Tibial artery (tissue), 4 donors: ENCODE results near the gene TBXAS1.

ENCODE experiments used
- DNase-seq, 2 donors: peaks; one replicate each; pipeline ENCODE4 v3.0.0-alpha.2; 2019
- H3K27ac ChIP-seq, 2 donors: fragments of 200-600 bp; sonication (generic) in 1 of 2; 1 replicate in 1 of 2; 2 replicates in 1 of 2; pipeline ENCODE4 v1.5.1; 2018 to 2019; ENCODE audit warnings: mild to moderate bottlenecking in 1 of 2
- H3K27me3 ChIP-seq, 2 donors: fragments of 200-600 bp; sonication (generic) in 1 of 2; one replicate each; pipeline versions ENCODE4 v1.5.1 to v1.6.0; 2016 to 2019
- H3K36me3 ChIP-seq, 3 donors: fragments of 200-600 bp; sonication (generic) in 2 of 3; one replicate each; pipeline ENCODE4 v1.5.1; 2016 to 2019; ENCODE audit warnings: mild to moderate bottlenecking in 2 of 3
- H3K4me1 ChIP-seq, 4 donors: fragments of 200-600 bp; sonication (generic) in 2 of 4; 1 replicate in 3 of 4; 2 replicates in 1 of 4; pipeline ENCODE4 v1.5.1; 2016 to 2019
- H3K4me3 ChIP-seq, 2 donors: fragments of 200-600 bp; sonication (generic) in 1 of 2; 1 replicate in 1 of 2; 2 replicates in 1 of 2; pipeline ENCODE4 v1.5.1; 2018 to 2019; ENCODE audit warnings: mild to moderate bottlenecking in 2 of 2
- H3K9me3 ChIP-seq, 3 donors: fragments of 200-600 bp; sonication (generic) in 1 of 3; one replicate each; pipeline ENCODE4 v1.5.1; 2016 to 2019
- intact Hi-C: fragments of 100-400 bp; cut with DNase I; formaldehyde crosslinking; loops from one replicate; pipeline ENCODE4 v1.15.0; 2023; ENCODE audit warnings: low total_unique reads
- TF ChIP-seq, protein P1 (sequence below), 2 experiments: fragments of 200-600 bp in 1 of 2; fragments of 450-650 bp in 1 of 2; IDR thresholded peaks; one replicate each; pipeline ENCODE4 v1.5.1; 2017 to 2019; ENCODE audit warnings: antibody characterized with exemption in 2 of 2, mild to moderate bottlenecking in 1 of 2, moderate library complexity in 1 of 2

TBXAS1 gene

DNA sequence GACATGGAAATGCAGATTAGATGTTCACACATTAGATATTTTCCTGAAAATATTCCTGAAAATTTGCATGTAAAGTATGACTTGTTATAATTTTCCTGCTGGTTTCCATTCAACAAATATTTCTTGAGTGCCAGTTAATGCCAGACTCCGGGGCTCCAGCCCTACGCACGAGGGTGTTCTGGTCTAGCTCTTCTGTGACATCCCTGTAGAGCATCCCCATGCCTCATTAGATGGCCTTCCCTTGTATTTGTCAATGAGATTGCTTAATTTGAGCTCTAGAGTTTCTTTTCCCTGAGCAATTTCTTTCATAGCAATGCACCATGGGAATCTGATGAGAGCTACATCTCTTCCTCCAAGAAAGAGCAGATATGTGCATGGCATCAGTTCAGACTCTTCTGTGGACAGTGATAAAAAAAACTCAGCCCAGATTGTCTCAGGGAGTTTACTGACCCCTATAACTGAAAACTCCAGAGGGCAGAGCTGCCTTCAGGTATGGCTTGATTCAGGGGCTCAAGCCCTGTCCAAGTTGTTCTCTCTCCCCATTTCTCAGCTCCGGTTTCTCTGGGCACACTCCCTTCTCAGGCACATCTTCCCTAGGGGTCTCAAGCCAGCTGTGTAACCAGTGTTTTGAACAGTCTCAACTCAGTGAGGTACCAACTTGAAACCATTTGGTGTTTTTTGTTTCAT lies 137.0 kb downstream of the TBXAS1 start:
- no peaks in the 10 kb centered on the region for H3K36me3 ChIP-seq
- no peaks in the 10 kb centered on the region for H3K9me3 ChIP-seq
- H3K27me3 ChIP-seq: no peaks in the 10 kb centered on the region
- intact Hi-C loops: loop anchor here (10.0 kb wide), 1 partner anchor 121 kb away; no protein-coding TSS in a partner anchor
- no peak overlapping the region for H3K4me3 ChIP-seq
- no peaks in the 10 kb centered on the region for H3K4me1 ChIP-seq
- TF ChIP-seq, protein P1, sequence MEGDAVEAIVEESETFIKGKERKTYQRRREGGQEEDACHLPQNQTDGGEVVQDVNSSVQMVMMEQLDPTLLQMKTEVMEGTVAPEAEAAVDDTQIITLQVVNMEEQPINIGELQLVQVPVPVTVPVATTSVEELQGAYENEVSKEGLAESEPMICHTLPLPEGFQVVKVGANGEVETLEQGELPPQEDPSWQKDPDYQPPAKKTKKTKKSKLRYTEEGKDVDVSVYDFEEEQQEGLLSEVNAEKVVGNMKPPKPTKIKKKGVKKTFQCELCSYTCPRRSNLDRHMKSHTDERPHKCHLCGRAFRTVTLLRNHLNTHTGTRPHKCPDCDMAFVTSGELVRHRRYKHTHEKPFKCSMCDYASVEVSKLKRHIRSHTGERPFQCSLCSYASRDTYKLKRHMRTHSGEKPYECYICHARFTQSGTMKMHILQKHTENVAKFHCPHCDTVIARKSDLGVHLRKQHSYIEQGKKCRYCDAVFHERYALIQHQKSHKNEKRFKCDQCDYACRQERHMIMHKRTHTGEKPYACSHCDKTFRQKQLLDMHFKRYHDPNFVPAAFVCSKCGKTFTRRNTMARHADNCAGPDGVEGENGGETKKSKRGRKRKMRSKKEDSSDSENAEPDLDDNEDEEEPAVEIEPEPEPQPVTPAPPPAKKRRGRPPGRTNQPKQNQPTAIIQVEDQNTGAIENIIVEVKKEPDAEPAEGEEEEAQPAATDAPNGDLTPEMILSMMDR (IDR thresholded peaks at IDR 0.05): no peak
- DNase-seq: peak in 1 of 2 donors; percentile 17
- no peak overlapping the region for H3K27ac ChIP-seq

DNA sequence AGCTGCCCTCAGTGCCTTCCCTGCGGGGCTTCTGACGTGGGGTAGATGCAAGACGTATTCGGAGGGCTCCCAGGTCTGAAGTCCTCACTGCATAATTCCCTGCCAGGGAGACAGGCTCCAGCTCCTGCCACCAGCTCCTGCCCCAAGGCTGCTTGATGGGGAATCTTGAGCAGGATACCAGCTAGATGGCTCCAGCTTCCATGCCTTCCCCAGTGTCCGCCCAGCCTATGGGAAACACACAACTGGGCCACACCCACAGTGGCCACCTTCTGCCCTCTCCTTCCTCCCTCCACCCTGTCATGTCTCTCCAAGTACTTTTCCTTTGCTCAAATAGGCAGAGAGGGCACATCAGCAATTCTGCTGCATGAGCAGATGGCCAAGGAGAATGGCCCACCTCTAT lies 137.9 kb downstream of the TBXAS1 start:
- no peaks in the 10 kb centered on the region for H3K4me1 ChIP-seq
- DNase-seq: peak in 1 of 2 donors; percentile 53
- no peaks in the 10 kb centered on the region for H3K36me3 ChIP-seq
- H3K4me3 ChIP-seq: no peak overlapping the region
- H3K27ac ChIP-seq: no peak overlapping the region
- no peaks in the 10 kb centered on the region for H3K27me3 ChIP-seq
- intact Hi-C loops: loop anchor here (10.0 kb wide), 1 partner anchor 122 kb away; no protein-coding TSS in a partner anchor
- TF ChIP-seq, protein P1 (IDR thresholded peaks at IDR 0.05): no peak
- no peaks in the 10 kb centered on the region for H3K9me3 ChIP-seq

DNA sequence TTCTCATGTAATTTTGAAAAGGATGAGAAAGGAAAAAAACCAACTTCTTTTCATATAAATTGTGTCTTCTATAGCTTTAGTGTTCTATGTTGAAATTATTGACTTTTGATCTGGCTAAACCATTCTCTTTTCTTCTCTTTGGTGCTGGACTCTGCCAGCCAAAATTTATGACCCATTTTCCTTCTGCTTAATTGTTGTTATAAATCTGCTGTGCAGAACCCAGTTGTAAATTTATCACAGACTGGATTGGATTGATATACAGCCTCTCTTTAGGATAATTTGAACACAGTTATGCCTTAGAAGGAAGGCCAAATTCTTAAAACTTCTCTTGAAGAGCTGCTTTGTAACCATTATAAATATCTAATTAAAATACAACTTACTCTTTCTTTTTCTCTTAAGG lies 139.9 kb downstream of the TBXAS1 start:
- TF ChIP-seq, protein P1 (IDR thresholded peaks at IDR 0.05): no peak
- DNase-seq: no peak
- intact Hi-C loops: loop anchor here (10.0 kb wide), 1 partner anchor 124 kb away; no protein-coding TSS in a partner anchor
- Histone ChIP-seq H3K36me3 (no peaks in the 10 kb centered on the region), H3K4me3 (no peak overlapping the region), H3K4me1 (no peaks in the 10 kb centered on the region), H3K9me3 (no peaks in the 10 kb centered on the region), H3K27me3 (peaks cover 0 to 5% of the 10 kb centered on the region in 2 donors), H3K27ac (no peak overlapping the region)

DNA sequence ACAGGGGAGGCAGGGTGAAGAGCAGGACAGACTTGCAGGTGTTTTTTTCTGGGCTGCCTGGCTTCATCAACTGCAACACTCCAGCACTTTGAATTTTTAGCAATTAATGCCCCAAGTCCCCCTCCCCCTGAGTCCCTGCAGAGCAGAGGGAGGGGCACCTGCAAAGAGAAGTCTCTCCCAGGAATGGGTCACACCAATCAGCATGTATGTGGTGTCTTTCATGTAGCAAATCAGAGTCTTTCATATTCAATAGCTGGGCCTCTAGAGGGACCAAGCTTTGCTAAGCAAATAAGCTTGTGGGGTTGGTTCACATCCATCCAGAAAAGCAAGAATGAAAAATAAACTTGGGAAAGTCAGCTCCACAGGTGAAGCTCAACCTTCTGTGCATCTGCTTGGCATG lies 143.0 kb downstream of the TBXAS1 start:
- H3K36me3 ChIP-seq: no peaks in the 10 kb centered on the region
- H3K27ac ChIP-seq: no peak overlapping the region
- intact Hi-C loops: no loop called here
- no peak overlapping the region for H3K4me3 ChIP-seq
- TF ChIP-seq, protein P1 (IDR thresholded peaks at IDR 0.05): no peak
- H3K4me1 ChIP-seq: no peaks in the 10 kb centered on the region
- H3K9me3 ChIP-seq: no peaks in the 10 kb centered on the region
- peaks cover 0 to 10% of the 10 kb centered on the region in 2 donors for H3K27me3 ChIP-seq
- no peak for DNase-seq

DNA sequence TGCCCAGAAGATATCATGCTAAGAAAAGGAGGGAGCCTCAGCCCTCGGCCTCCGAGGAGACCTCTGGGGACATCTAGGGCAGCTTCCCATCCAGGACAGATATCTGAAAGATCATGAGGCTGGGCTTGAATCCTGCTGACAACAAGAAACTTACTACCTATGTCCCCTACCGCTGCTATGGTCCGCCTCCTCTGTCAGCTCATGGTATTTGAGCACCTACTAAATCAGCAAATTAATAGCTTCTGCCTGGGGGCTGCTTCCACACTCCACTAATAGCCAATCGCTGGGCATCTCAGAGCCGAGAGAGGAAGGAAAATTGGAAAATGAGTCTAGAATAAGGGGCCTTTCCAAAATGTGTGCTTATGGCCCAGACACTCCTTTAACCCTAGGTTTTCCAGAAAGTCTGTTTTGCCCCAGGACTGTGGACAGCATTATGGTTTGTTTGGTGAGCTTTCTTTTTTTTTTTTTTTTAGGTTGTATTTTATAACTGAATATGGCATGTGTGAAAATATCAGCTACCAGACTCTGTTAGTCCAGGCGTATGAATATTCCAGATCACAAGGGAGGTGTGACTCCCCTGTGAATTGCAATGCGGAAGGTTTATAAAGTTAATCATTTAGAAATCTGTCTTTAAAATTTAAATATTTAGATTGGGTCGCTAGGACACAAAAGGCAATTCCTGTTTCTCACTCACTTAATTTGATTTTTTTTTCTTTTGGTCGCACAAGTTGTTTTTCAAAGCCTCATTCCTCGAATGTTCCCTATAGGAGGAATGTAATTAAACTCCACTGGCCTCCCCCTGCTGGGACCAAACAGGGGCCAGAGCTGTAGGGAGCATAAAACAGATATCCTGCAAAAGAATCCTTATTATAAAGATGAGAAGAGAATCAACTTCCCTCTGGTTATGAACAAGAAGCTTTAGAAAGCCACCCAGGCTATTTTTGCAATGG lies 144.3 kb downstream of the TBXAS1 start:
- no peak overlapping the region for H3K27ac ChIP-seq
- H3K9me3 ChIP-seq: no peaks in the 10 kb centered on the region
- intact Hi-C loops: no loop called here
- no peak overlapping the region for H3K4me3 ChIP-seq
- no peaks in the 10 kb centered on the region for H3K36me3 ChIP-seq
- H3K27me3 ChIP-seq: peaks cover 0 to 10% of the 10 kb centered on the region in 2 donors
- H3K4me1 ChIP-seq: no peaks in the 10 kb centered on the region
- TF ChIP-seq, protein P1 (IDR thresholded peaks at IDR 0.05): no peak
- no peak for DNase-seq
